Measurements from ENCODE around the gene SIGMAR1.

DNA sequence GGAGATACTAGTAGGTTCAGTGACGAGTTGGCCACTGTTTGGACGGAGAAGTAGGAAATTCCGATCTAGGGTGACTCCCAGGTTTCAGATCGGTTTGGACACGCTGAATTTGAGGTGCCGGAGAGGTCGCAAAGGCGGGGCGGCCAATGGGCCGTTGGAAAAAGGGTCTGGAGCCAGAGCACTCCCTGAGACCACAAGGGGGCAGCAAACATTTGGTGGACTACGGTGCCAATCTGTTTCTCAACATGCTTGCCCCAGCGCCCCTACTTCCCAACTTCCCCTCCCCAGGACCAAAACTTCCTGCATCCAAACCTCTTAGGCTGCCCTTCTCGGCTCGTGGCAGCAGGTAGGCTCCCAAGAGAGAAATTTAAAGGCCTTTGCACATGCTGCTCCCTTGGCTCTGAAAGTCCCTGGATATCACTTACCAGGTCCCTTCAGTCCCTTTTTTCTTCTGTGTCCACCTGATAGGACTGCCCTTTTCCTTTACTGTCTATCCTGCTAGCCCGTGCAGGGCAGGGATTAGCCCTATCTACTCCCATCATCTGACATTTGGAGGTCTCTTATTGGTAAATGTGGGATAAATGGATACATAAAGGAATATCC is 24.7 kb downstream of the SIGMAR1 start:
- no peak for TF ChIP-seq POLR2A (IDR thresholded peaks at IDR 0.05)
- TF ChIP-seq, protein P1, sequence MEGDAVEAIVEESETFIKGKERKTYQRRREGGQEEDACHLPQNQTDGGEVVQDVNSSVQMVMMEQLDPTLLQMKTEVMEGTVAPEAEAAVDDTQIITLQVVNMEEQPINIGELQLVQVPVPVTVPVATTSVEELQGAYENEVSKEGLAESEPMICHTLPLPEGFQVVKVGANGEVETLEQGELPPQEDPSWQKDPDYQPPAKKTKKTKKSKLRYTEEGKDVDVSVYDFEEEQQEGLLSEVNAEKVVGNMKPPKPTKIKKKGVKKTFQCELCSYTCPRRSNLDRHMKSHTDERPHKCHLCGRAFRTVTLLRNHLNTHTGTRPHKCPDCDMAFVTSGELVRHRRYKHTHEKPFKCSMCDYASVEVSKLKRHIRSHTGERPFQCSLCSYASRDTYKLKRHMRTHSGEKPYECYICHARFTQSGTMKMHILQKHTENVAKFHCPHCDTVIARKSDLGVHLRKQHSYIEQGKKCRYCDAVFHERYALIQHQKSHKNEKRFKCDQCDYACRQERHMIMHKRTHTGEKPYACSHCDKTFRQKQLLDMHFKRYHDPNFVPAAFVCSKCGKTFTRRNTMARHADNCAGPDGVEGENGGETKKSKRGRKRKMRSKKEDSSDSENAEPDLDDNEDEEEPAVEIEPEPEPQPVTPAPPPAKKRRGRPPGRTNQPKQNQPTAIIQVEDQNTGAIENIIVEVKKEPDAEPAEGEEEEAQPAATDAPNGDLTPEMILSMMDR (IDR thresholded peaks at IDR 0.05), result peak; percentile 76 to 86

Data from suprapubic skin (tissue), 3 donors.